A673 (cell line): ENCODE measurements around the gene NUDT8. TPM values are rescaled to one million over a fixed set of nuclear protein-coding genes. Genes with fewer than 3 reads are reported as not detected.

Experiments used
- BruUV-seq: library from RNA; stranded (reverse); fragments of 400-500 nt; replicated peaks from 2 replicates; lab custom pipeline; 2021; lab: Mats Ljungman, UMichigan
- CTCF ChIA-PET: fragments of 300-600 bp; sonication (Branson Sonifier 250); formaldehyde crosslinking; loops from one replicate; lab custom pipeline; 2022; ENCODE audit warnings: antibody characterized with exemption; lab: Charles Lee
- POLR2A ChIA-PET: fragments of 300-600 bp; sonication (Branson Sonifier 250); formaldehyde crosslinking; loops from one replicate; lab custom pipeline; 2022; ENCODE audit warnings: antibody characterized with exemption; ENCODE audit not compliant: low non-redundant PET; lab: Charles Lee
- DNase-seq: peaks from one replicate; pipeline ENCODE4 v3.0.0-alpha.2; 2015; ENCODE audit warnings: low spot score
- H3K27ac ChIP-seq: fragments of 200-600 bp; sonication (generic); 2 replicates; pipeline ENCODE4 v1.5.1; 2016; ENCODE audit warnings: mixed run types, low read depth, mild to moderate bottlenecking, mixed read lengths, antibody characterized with exemption, low read length; ENCODE audit not compliant: poor library complexity, severe bottlenecking
- H3K27me3 ChIP-seq: fragments of 200-600 bp; sonication (generic); replicated peaks from 2 replicates; pipeline ENCODE4 v1.6.1; 2017; ENCODE audit warnings: mixed run types, low read depth, mild to moderate bottlenecking, mixed read lengths, antibody characterized with exemption, low read length; ENCODE audit not compliant: insufficient read depth, poor library complexity
- H3K36me3 ChIP-seq: fragments of 200-600 bp; sonication (generic); 2 replicates; pipeline ENCODE4 v1.6.1; 2016; ENCODE audit warnings: mixed run types, mild to moderate bottlenecking, mixed read lengths, antibody characterized with exemption, low read length; ENCODE audit not compliant: insufficient read depth, poor library complexity, severe bottlenecking
- H3K4me1 ChIP-seq: fragments of 200-600 bp; sonication (generic); 2 replicates; pipeline ENCODE4 v1.6.1; 2017; ENCODE audit warnings: mixed run types, mild to moderate bottlenecking, mixed read lengths, antibody characterized with exemption, low read length; ENCODE audit not compliant: insufficient read depth, poor library complexity, severe bottlenecking
- H3K4me3 ChIP-seq: fragments of 200-600 bp; sonication (generic); 2 replicates; pipeline ENCODE4 v1.5.1; 2016; ENCODE audit warnings: low read depth, mixed run types, mild to moderate bottlenecking, mixed read lengths, low read length; ENCODE audit not compliant: poor library complexity, severe bottlenecking
- H3K9me3 ChIP-seq: fragments of 200-600 bp; sonication (generic); 2 replicates; pipeline ENCODE4 v1.6.1; 2016; ENCODE audit warnings: mixed run types, low read depth, mild to moderate bottlenecking, mixed read lengths, antibody characterized with exemption, low read length; ENCODE audit not compliant: poor library complexity, severe bottlenecking
- EZH2 ChIP-seq: fragments of 200-600 bp; sonication (generic); IDR thresholded peaks from 2 replicates; pipeline ENCODE4 v1.6.1; 2017; ENCODE audit warnings: borderline replicate concordance, low read depth, mild to moderate bottlenecking, mixed read lengths, antibody characterized with exemption, low read length; ENCODE audit not compliant: poor library complexity, severe bottlenecking
- intact Hi-C: fragments of 100-400 bp; cut with micrococcal nuclease; formaldehyde crosslinking; loops from one replicate; pipeline ENCODE4 v1.10.0; 2022; ENCODE audit not compliant: unreplicated experiment
- total RNA-seq: library from RNA; stranded (reverse); gene quantifications from 2 replicates; pipeline ENCODE4 v1.2.3, GENCODE V29; 2021
- TF ChIP-seq, protein P1 (sequence below): fragments of 300-800, 200-600 bp; sonication (generic); conservative IDR thresholded peaks from 2 replicates; pipeline ENCODE4 v1.5.1; 2017; ENCODE audit warnings: low read depth, mild to moderate bottlenecking, antibody characterized with exemption, low read length, moderate library complexity, mixed read lengths

The NUDT8 gene
- total RNA-seq, 1 experiment from 2014 or later = 3.4 TPM

DNA sequence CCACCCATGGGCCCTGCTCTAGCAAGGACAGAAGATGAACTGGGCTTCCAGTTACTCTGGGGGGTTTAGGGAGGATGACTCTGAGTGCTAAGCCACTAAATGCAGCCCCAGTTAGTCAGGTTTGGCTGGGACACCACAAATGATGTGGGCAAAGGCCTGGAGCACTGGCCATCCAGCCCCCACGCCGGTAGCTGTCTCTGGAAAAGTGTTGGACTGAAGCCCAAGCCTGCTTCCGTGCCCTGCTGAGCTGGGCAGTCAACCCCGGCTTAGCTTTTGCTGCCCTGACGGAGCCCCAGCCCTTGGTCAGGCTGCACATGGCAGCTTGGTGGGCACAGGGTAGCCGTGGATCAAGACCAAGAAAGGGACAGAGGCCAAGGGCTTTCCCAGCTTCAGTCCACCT, 51.8 kb downstream of the NUDT8 start:
- TF ChIP-seq, protein P1, sequence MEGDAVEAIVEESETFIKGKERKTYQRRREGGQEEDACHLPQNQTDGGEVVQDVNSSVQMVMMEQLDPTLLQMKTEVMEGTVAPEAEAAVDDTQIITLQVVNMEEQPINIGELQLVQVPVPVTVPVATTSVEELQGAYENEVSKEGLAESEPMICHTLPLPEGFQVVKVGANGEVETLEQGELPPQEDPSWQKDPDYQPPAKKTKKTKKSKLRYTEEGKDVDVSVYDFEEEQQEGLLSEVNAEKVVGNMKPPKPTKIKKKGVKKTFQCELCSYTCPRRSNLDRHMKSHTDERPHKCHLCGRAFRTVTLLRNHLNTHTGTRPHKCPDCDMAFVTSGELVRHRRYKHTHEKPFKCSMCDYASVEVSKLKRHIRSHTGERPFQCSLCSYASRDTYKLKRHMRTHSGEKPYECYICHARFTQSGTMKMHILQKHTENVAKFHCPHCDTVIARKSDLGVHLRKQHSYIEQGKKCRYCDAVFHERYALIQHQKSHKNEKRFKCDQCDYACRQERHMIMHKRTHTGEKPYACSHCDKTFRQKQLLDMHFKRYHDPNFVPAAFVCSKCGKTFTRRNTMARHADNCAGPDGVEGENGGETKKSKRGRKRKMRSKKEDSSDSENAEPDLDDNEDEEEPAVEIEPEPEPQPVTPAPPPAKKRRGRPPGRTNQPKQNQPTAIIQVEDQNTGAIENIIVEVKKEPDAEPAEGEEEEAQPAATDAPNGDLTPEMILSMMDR = no peak
- TF ChIP-seq EZH2 = no peak
- DNase-seq = no peak
- Histone ChIP-seq H3K9me3 (no peaks in the 10 kb centered on the region), H3K4me3 (no peak overlapping the region), H3K27me3 (no peaks in the 10 kb centered on the region), H3K4me1 (peaks cover 17% of the 10 kb centered on the region), H3K27ac (no peak overlapping the region), H3K36me3 (no peaks in the 10 kb centered on the region)
- POLR2A ChIA-PET = no interaction called here
- intact Hi-C loops = no loop called here
- BruUV-seq = no TSS peak
- CTCF ChIA-PET = no interaction called here

Other genes starting within 250 kb of the NUDT8 start
- gene RAD9A, start 238.0 kb downstream of the NUDT8 start, total RNA-seq = 43.0 and 55.0 TPM in 2 replicates
- gene PPP1CA, start 228.1 kb downstream of the NUDT8 start, total RNA-seq = 239 TPM in 2 replicates
- not detected in 2 replicates for gene TBC1D10C, start 225.9 kb downstream of the NUDT8 start, total RNA-seq
- gene CARNS1, start 214.3 kb downstream of the NUDT8 start, total RNA-seq = 0.13 and 0.28 TPM in 2 replicates
- 58.8 and 65.0 TPM in 2 replicates for gene RPS6KB2, start 201.4 kb downstream of the NUDT8 start, total RNA-seq
- 0.56 and 1.3 TPM in 2 replicates for gene PTPRCAP, start 192.3 kb downstream of the NUDT8 start, total RNA-seq
- gene CORO1B, start 186.5 kb downstream of the NUDT8 start, total RNA-seq = 92.5 and 96.6 TPM in 2 replicates
- not detected in 2 replicates for gene GPR152, start 177.2 kb downstream of the NUDT8 start, total RNA-seq
- not detected in 2 replicates for gene CABP4, start 174.6 kb downstream of the NUDT8 start, total RNA-seq
- gene TMEM134, start 160.7 kb downstream of the NUDT8 start, total RNA-seq = 36.0 and 40.3 TPM in 2 replicates
- 66.0 and 77.9 TPM in 2 replicates for gene AIP, start 146.9 kb downstream of the NUDT8 start, total RNA-seq
- 55.9 and 60.9 TPM in 2 replicates for gene PITPNM1, start 124.6 kb downstream of the NUDT8 start, total RNA-seq
- 48.1 and 51.3 TPM in 2 replicates for gene CDK2AP2, start 121.8 kb downstream of the NUDT8 start, total RNA-seq
- gene CABP2, start 106.5 kb downstream of the NUDT8 start, total RNA-seq = not detected in 2 replicates
- 1,211 and 1,270 TPM in 2 replicates for gene GSTP1, start 46.1 kb downstream of the NUDT8 start, total RNA-seq
- gene NDUFV1, start 23.0 kb downstream of the NUDT8 start, total RNA-seq = 250 and 275 TPM in 2 replicates
- gene TBX10, start 9.8 kb upstream of the NUDT8 start, total RNA-seq = not detected in 2 replicates
- gene ACY3, start 20.8 kb upstream of the NUDT8 start, total RNA-seq = not detected in 2 replicates
- gene ALDH3B2, start 44.7 kb upstream of the NUDT8 start, total RNA-seq = not detected in 2 replicates